Thyroid gland (tissue), 4 donors: Measurements from ENCODE around the gene LRP3. TPM values are rescaled to one million over a fixed set of nuclear protein-coding genes. Genes with fewer than 3 reads are reported as not detected.

Experiments used
- DNase-seq, 2 donors: peaks; one replicate each; pipeline ENCODE4 v3.0.0-alpha.2; 2019
- H3K27ac ChIP-seq, 3 donors: fragments of 200-600 bp; sonication (generic); 1 replicate in 2 of 3; 2 replicates in 1 of 3; pipeline ENCODE4 v1.5.1; 2016 to 2019; ENCODE audit warnings: mild to moderate bottlenecking in 1 of 3, moderate library complexity in 1 of 3
- H3K27me3 ChIP-seq: fragments of 200-600 bp; sonication (generic); one replicate; pipeline ENCODE4 v1.5.1; 2019
- H3K36me3 ChIP-seq, 2 donors: fragments of 200-600 bp; sonication (generic); one replicate each; pipeline ENCODE4 v1.5.1; 2016 to 2019
- H3K4me1 ChIP-seq, 2 donors: fragments of 200-600 bp; sonication (generic); one replicate each; pipeline ENCODE4 v1.5.1; 2017 to 2019
- H3K4me3 ChIP-seq, 3 donors: fragments of 200-600 bp; sonication (generic); replicated peaks in 1 of 3; 1 replicate in 2 of 3; 2 replicates in 1 of 3; pipeline ENCODE4 v1.5.1; 2016; ENCODE audit warnings: mild to moderate bottlenecking in 1 of 3
- H3K9me3 ChIP-seq: fragments of 200-600 bp; sonication (generic); one replicate; pipeline ENCODE4 v1.5.1; 2017
- CTCF ChIP-seq, 6 experiments: fragments of 200-600 bp in 3 of 6; fragments of 450-650 bp in 3 of 6; sonication (generic) in 3 of 6; IDR thresholded peaks; one replicate each; pipeline ENCODE4 v1.5.1; 2016 to 2019; ENCODE audit warnings: antibody characterized with exemption in 6 of 6, mild to moderate bottlenecking in 2 of 6, inconsistent platforms in 1 of 6, moderate library complexity in 1 of 6
- POLR2A ChIP-seq, 2 donors: fragments of 450-650 bp; IDR thresholded peaks; one replicate each; pipeline ENCODE4 v1.6.1; 2017; ENCODE audit warnings: antibody characterized with exemption in 2 of 2, mild to moderate bottlenecking in 2 of 2, moderate library complexity in 1 of 2
- WGBS, 2 donors: methylation state at CpG; one replicate each; pipeline ENCODE4 v1.1.5; 2017; 5-methylcytosine and 5-hydroxymethylcytosine counted together
- intact Hi-C: fragments of 100-400 bp; cut with DNase I; formaldehyde crosslinking; loops from one replicate; pipeline ENCODE4 v1.15.1; 2023
- total RNA-seq, 4 donors: library from RNA; depleted of rRNA; stranded (reverse); fragments of >200 nt; gene quantifications; one replicate each; pipeline ENCODE4 v1.2.3, GENCODE V29; 2016

Gene LRP3
- total RNA-seq, 4 donors from 2014 or later = 33.3 to 49.9 (median 39.0) TPM

DNA sequence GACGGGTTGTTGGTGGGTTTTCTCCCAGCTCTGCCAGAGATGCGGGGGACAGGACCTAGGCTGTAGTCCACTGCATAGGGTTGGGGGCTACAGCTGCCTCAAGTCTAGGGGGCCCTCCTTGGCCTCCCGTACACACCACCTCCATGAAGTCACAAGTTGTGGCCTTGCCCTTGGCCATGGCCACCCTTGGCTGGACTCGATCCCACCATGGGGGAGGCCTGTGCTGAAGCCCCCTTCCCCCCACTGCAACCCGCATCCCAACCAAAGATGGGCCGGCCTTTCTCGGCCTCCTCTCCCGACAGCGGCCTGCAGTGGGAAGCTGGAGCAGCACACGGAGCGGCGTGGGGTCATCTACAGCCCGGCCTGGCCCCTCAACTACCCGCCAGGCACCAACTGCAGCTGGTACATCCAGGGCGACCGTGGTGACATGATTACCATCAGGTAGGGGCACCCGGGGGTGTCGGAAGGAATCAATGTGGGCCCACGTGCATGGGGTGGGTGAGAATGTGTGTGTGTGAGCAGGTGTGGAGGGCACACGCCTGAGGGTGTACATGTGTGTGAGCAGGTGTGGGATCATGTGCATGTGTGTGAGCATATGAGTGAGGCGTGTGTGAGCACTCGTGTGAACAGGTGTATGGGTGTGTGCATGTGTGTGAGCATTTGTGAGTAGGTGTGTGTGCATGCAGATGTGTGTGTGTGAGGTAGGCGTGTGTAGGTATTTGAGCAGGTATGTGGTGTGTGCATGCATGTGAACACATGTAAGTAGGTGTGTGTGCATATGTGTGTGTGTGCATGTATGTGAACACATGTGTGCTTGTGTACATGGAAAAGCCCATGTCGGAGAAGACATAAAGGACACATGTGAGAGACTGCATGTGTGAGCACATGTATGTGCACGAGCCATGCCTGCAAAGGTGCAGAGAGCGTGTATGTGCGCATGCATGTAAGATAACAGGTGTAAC lies 8.7 kb downstream of the LRP3 start:
- intact Hi-C loops = no loop called here
- 91 to 93% methylated on average over 15 to 24 of the region's 27 CpGs for WGBS, 2 donors
- Histone ChIP-seq H3K9me3 (no peaks in the 10 kb centered on the region), H3K4me1 (no peaks in the 10 kb centered on the region), H3K27ac (no peak overlapping the region), H3K4me3 (no peak overlapping the region), H3K27me3 (no peaks in the 10 kb centered on the region), H3K36me3 (peaks cover 7 to 9% of the 10 kb centered on the region in 2 donors)
- TF ChIP-seq POLR2A (IDR thresholded peaks at IDR 0.05) (no peak), CTCF (IDR thresholded peaks at IDR 0.05) (no peak)
- DNase-seq = no peak

DNA sequence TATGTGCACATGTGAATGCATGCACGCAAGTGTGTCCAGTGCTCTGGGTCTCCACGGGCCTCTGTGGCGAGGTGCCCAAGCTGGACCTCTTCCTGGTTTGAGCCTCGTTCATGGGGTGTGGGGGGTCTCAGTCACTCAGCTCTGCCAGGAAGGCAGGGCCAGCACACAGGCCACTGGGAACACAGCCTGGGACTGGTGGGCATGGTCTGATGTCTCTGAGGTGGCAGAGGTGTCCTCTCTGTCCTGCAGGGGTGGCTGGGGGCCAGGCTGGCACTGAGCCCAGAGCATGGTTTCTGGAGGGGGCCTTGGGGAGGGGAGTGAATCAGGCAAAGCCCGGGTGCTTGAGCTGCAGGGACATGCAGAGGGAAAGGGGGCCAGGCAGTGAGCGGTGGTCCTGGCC lies 9.4 kb downstream of the LRP3 start:
- TF ChIP-seq POLR2A (IDR thresholded peaks at IDR 0.05) (no peak), CTCF (IDR thresholded peaks at IDR 0.05) (no peak)
- intact Hi-C loops = no loop called here
- no peak for DNase-seq
- Histone ChIP-seq H3K36me3 (peaks cover 7 to 9% of the 10 kb centered on the region in 2 donors), H3K4me3 (no peak overlapping the region), H3K9me3 (no peaks in the 10 kb centered on the region), H3K27me3 (no peaks in the 10 kb centered on the region), H3K4me1 (no peaks in the 10 kb centered on the region), H3K27ac (no peak overlapping the region)
- WGBS, 2 donors = 72 to 75% methylated on average over 3 to 6 of the region's 6 CpGs

GRCh38 chr19:33204136-33204973 lies 10.2 kb downstream of the LRP3 start:
- H3K36me3 ChIP-seq = peaks cover 7 to 9% of the 10 kb centered on the region in 2 donors
- H3K27ac ChIP-seq = no peak overlapping the region
- no peaks in the 10 kb centered on the region for H3K9me3 ChIP-seq
- no peak for DNase-seq
- H3K27me3 ChIP-seq = no peaks in the 10 kb centered on the region
- 92% methylated on average over 23 to 30 of the region's 32 CpGs for WGBS, 2 donors
- no peak for TF ChIP-seq POLR2A (IDR thresholded peaks at IDR 0.05)
- TF ChIP-seq CTCF (IDR thresholded peaks at IDR 0.05) = no peak
- H3K4me3 ChIP-seq = no peak overlapping the region
- no peaks in the 10 kb centered on the region for H3K4me1 ChIP-seq
- intact Hi-C loops = no loop called here

DNA sequence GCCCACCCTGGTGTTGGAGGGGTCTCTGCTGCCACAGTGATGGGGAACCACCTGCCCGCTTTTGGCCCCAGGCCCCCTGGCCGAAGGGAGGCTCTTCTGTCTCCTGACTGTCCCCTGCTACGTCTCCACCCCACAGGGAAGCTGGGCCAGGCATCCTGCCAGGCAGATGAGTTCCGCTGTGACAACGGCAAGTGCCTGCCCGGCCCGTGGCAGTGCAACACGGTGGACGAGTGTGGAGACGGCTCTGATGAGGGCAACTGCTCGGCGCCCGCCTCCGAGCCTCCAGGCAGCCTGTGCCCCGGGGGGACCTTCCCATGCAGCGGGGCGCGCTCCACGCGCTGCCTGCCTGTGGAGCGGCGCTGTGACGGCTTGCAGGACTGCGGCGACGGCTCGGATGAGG lies 11.0 kb downstream of the LRP3 start:
- WGBS, 2 donors = 95 to 96% methylated on average over 23 to 24 of the region's 27 CpGs
- intact Hi-C loops = no loop called here
- H3K36me3 ChIP-seq = peaks cover 7 to 9% of the 10 kb centered on the region in 2 donors

More for the DNA sequence above, 11.0 kb downstream of the LRP3 start:
- no peaks in the 10 kb centered on the region for H3K9me3 ChIP-seq
- no peak overlapping the region for H3K4me3 ChIP-seq
- H3K27ac ChIP-seq = no peak overlapping the region
- TF ChIP-seq CTCF (IDR thresholded peaks at IDR 0.05) = no peak
- no peak for TF ChIP-seq POLR2A (IDR thresholded peaks at IDR 0.05)
- no peaks in the 10 kb centered on the region for H3K27me3 ChIP-seq
- no peaks in the 10 kb centered on the region for H3K4me1 ChIP-seq
- DNase-seq = no peak
